GM18505 (cell line): ENCODE measurements around the gene KRT78.

Experiments
- ATAC-seq: cut with Tn5 transposase; IDR thresholded peaks from one replicate; pipeline ENCODE4 v1.9.1; 2021; ENCODE audit not compliant: unreplicated experiment
- POLR2A ChIP-seq: IDR thresholded peaks from 4 replicates; pipeline ENCODE4 v1.6.1; 2011; ENCODE audit warnings: borderline replicate concordance; ENCODE audit not compliant: insufficient read depth, insufficient read length; ENCODE audit errors: extremely low read depth

The KRT78 gene

GRCh38 chr12:52844386-52844785, 4.4 kb downstream of the KRT78 start:
- TF ChIP-seq POLR2A = no peak
- no peak for ATAC-seq

GRCh38 chr12:52839436-52840105, 9.2 kb downstream of the KRT78 start:
- TF ChIP-seq POLR2A = no peak
- no peak for ATAC-seq

- ATAC-seq = no peak
- no peak for TF ChIP-seq POLR2A
Measured at GRCh38 chr12:52838609-52839435, 10.0 kb downstream of the KRT78 start.

- TF ChIP-seq POLR2A = no peak
- ATAC-seq = no peak
Measured at GRCh38 chr12:52837781-52838608, 10.8 kb downstream of the KRT78 start.

GRCh38 chr12:52837413-52837741, 11.4 kb downstream of the KRT78 start:
- TF ChIP-seq POLR2A = no peak
- ATAC-seq = no peak

- no peak for TF ChIP-seq POLR2A
- ATAC-seq = no peak
Measured at GRCh38 chr12:52836491-52837412, 12.0 kb downstream of the KRT78 start.

GRCh38 chr12:52836042-52836466, 12.7 kb downstream of the KRT78 start:
- no peak for ATAC-seq
- no peak for TF ChIP-seq POLR2A

GRCh38 chr12:52835271-52836041, 13.3 kb downstream of the KRT78 start:
- no peak for TF ChIP-seq POLR2A
- no peak for ATAC-seq

- no peak for ATAC-seq
- no peak for TF ChIP-seq POLR2A
Measured at GRCh38 chr12:52834727-52835001, 14.1 kb downstream of the KRT78 start.

GRCh38 chr12:52833922-52834726, 14.7 kb downstream of the KRT78 start, which contains the start of gene KRT79:
TSS of gene KRT79 (minus strand) at chr12:52834311. CDS start at chr12:52834260, 51 bp downstream.
- no peak for TF ChIP-seq POLR2A
- ATAC-seq = no peak
